IMR-90 (cell line): ENCODE results near the gene SDK1. TPM values are rescaled to one million over a fixed set of nuclear protein-coding genes. Genes with fewer than 3 reads are reported as not detected.

ENCODE experiments used
- ATAC-seq: fragments of 200-7000 bp; cut with Tn5 transposase; 2 replicates; pipeline ENCODE4 v1.9.1; 2020; ENCODE audit warnings: low read depth, mild to moderate bottlenecking, moderate library complexity
- BruUV-seq: library from RNA; stranded (reverse); fragments of 400-500 nt; replicated peaks from 2 replicates; lab custom pipeline; 2021; lab: Mats Ljungman, UMichigan
- CTCF ChIA-PET: fragments of 300-600 bp; formaldehyde crosslinking; extraction: SDS; loops from one replicate; lab custom pipeline; 2021; ENCODE audit warnings: antibody characterized with exemption; lab: Yijun Ruan, JAX
- POLR2A ChIA-PET: fragments of 300-600 bp; sonication (Branson Sonifier 250); formaldehyde crosslinking; loops from one replicate; lab custom pipeline; 2022; ENCODE audit warnings: antibody characterized with exemption; ENCODE audit not compliant: unreplicated experiment; lab: Charles Lee
- DNase-seq: peaks from one replicate; pipeline ENCODE4 v3.0.0; 2013
- H2AFZ ChIP-seq: replicated peaks from 2 replicates; pipeline ENCODE3; 2013; ENCODE audit warnings: low read length, mild to moderate bottlenecking; ENCODE audit not compliant: poor library complexity
- H2AK5ac ChIP-seq: 2 replicates; pipeline ENCODE4 v1.6.1; 2013; ENCODE audit warnings: low read depth, low read length, inconsistent platforms
- H2AK9ac ChIP-seq: replicated peaks from 2 replicates; pipeline ENCODE3; 2013; ENCODE audit warnings: mild to moderate bottlenecking, low read depth, low read length, moderate library complexity; ENCODE audit not compliant: poor library complexity
- H2BK120ac ChIP-seq: 2 replicates; pipeline ENCODE4 v1.6.1; 2013; ENCODE audit warnings: low read depth, low read length, inconsistent platforms
- H2BK15ac ChIP-seq: 3 replicates; pipeline ENCODE4 v1.6.1; 2013; ENCODE audit warnings: low read depth, low read length, inconsistent platforms
- H2BK20ac ChIP-seq: 2 replicates; pipeline ENCODE4 v1.6.1; 2013; ENCODE audit warnings: low read depth, mild to moderate bottlenecking, inconsistent platforms, low read length, moderate library complexity
- H2BK5ac ChIP-seq: 2 replicates; pipeline ENCODE4 v1.6.1; 2013; ENCODE audit warnings: mild to moderate bottlenecking, low read depth, low read length, inconsistent platforms; ENCODE audit not compliant: poor library complexity, severe bottlenecking
- H3K14ac ChIP-seq: replicated peaks from 2 replicates; pipeline ENCODE4 v1.6.1; 2013; ENCODE audit warnings: low read depth, low read length, inconsistent platforms
- H3K18ac ChIP-seq: 2 replicates; pipeline ENCODE4 v1.6.1; 2013; ENCODE audit warnings: low read depth, low read length, control low read depth
- H3K23ac ChIP-seq: 2 replicates; pipeline ENCODE4 v1.6.1; 2013; ENCODE audit warnings: low read depth, low read length, inconsistent platforms
- H3K27ac ChIP-seq: 2 replicates; pipeline ENCODE4 v1.5.1; 2013; ENCODE audit warnings: mild to moderate bottlenecking, control low read depth, low read length; ENCODE audit not compliant: insufficient read depth
- H3K27me3 ChIP-seq: 2 replicates; pipeline ENCODE4 v1.6.1; 2013; ENCODE audit warnings: low read length; ENCODE audit not compliant: control insufficient read depth, insufficient read depth
- H3K36me3 ChIP-seq: 2 replicates; pipeline ENCODE4 v1.6.1; 2013; ENCODE audit warnings: low read length, mixed read lengths; ENCODE audit not compliant: control insufficient read depth, insufficient read depth
- H3K4ac ChIP-seq: 2 replicates; pipeline ENCODE4 v1.6.1; 2013; ENCODE audit warnings: low read depth, low read length, inconsistent platforms
- H3K4me1 ChIP-seq: 2 replicates; pipeline ENCODE4 v1.6.1; 2013; ENCODE audit warnings: low read length, mixed read lengths; ENCODE audit not compliant: control insufficient read depth, insufficient read depth
- H3K4me2 ChIP-seq: 2 replicates; pipeline ENCODE4 v1.6.1; 2013; ENCODE audit warnings: low read depth, mild to moderate bottlenecking, control low read depth, low read length, moderate library complexity
- H3K4me3 ChIP-seq: 2 replicates; pipeline ENCODE4 v1.5.1; 2013; ENCODE audit warnings: low read depth, mild to moderate bottlenecking, control low read depth, low read length, moderate library complexity; ENCODE audit not compliant: insufficient read depth
- H3K56ac ChIP-seq: 2 replicates; pipeline ENCODE4 v1.6.1; 2013; ENCODE audit warnings: low read length, inconsistent platforms; ENCODE audit not compliant: insufficient read depth; ENCODE audit errors: extremely low read depth
- H3K79me1 ChIP-seq, 2 experiments: 2 replicates each; pipeline ENCODE4 v1.6.1; 2013; ENCODE audit warnings: low read length in 2 of 2, inconsistent platforms in 1 of 2, low read depth in 1 of 2
- H3K9ac ChIP-seq: 2 replicates; pipeline ENCODE4 v1.6.1; 2013; ENCODE audit warnings: low read depth, low read length, control low read depth
- H3K9me1 ChIP-seq: 2 replicates; pipeline ENCODE4 v1.6.1; 2013; ENCODE audit warnings: low read length, inconsistent platforms; ENCODE audit not compliant: insufficient read depth
- H3K9me3 ChIP-seq: 2 replicates; pipeline ENCODE4 v1.6.1; 2013; ENCODE audit warnings: low read length; ENCODE audit not compliant: control insufficient read depth, insufficient read depth
- H4K20me1 ChIP-seq: 2 replicates; pipeline ENCODE4 v1.6.1; 2013; ENCODE audit warnings: low read length, inconsistent platforms; ENCODE audit not compliant: insufficient read depth
- H4K5ac ChIP-seq: 2 replicates; pipeline ENCODE4 v1.6.1; 2013; ENCODE audit warnings: mild to moderate bottlenecking, low read depth, low read length, control low read depth
- H4K8ac ChIP-seq, 2 experiments: 2 replicates each; pipeline ENCODE4 v1.6.1; 2013; ENCODE audit warnings: low read depth in 2 of 2, low read length in 2 of 2, control low read depth in 1 of 2, inconsistent platforms in 1 of 2
- H4K91ac ChIP-seq: 2 replicates; pipeline ENCODE4 v1.6.1; 2013; ENCODE audit warnings: low read depth, low read length, inconsistent platforms; ENCODE audit not compliant: insufficient read depth
- BHLHE40 ChIP-seq: fragments of 150-350 bp; IDR thresholded peaks from 2 replicates; pipeline ENCODE4 v1.6.1; 2016; ENCODE audit warnings: mild to moderate bottlenecking, low read depth, low read length
- CEBPB ChIP-seq: IDR thresholded peaks from 2 replicates; pipeline ENCODE4 v1.6.1; 2012; ENCODE audit warnings: low read depth, low read length, improper control_type of control experiment
- CHD1 ChIP-seq: IDR thresholded peaks from 2 replicates; pipeline ENCODE4 v1.6.1; 2012; ENCODE audit warnings: low read depth, low read length, improper control_type of control experiment
- CTCF ChIP-seq: conservative IDR thresholded peaks from 2 replicates; pipeline ENCODE4 v1.5.1; 2012; ENCODE audit warnings: mild to moderate bottlenecking, low read depth, low read length, improper control_type of control experiment
- ELK1 ChIP-seq: fragments of 150-350 bp; IDR thresholded peaks from 2 replicates; pipeline ENCODE4 v1.6.1; 2016; ENCODE audit warnings: low read depth, mild to moderate bottlenecking, low read length, moderate library complexity, borderline replicate concordance
- FOS ChIP-seq: fragments of 150-350 bp; IDR thresholded peaks from 2 replicates; pipeline ENCODE4 v1.6.1; 2016; ENCODE audit warnings: low read depth, low read length
- MAFK ChIP-seq: IDR thresholded peaks from 2 replicates; pipeline ENCODE4 v1.6.1; 2012; ENCODE audit warnings: low read depth, low read length, improper control_type of control experiment
- MAZ ChIP-seq: IDR thresholded peaks from 2 replicates; pipeline ENCODE4 v1.6.1; 2012; ENCODE audit warnings: low read depth, mild to moderate bottlenecking, low read length, improper control_type of control experiment, moderate library complexity, borderline replicate concordance
- MXI1 ChIP-seq: IDR thresholded peaks from 2 replicates; pipeline ENCODE4 v1.6.1; 2012; ENCODE audit warnings: low read depth, mild to moderate bottlenecking, low read length, moderate library complexity, borderline replicate concordance
- NFE2L2 ChIP-seq: fragments of 150-350 bp; IDR thresholded peaks from 2 replicates; pipeline ENCODE4 v1.6.1; 2016; ENCODE audit warnings: low read depth, mild to moderate bottlenecking, low read length
- POLR2A ChIP-seq: IDR thresholded peaks from 2 replicates; pipeline ENCODE4 v1.6.1; 2012; ENCODE audit warnings: mild to moderate bottlenecking, low read depth, low read length
- RAD21 ChIP-seq: IDR thresholded peaks from 2 replicates; pipeline ENCODE4 v1.6.1; 2012; ENCODE audit warnings: low read length, improper control_type of control experiment
- RCOR1 ChIP-seq: IDR thresholded peaks from 2 replicates; pipeline ENCODE4 v1.6.1; 2012; ENCODE audit warnings: mild to moderate bottlenecking, low read length, improper control_type of control experiment; ENCODE audit not compliant: insufficient replicate concordance
- RFX5 ChIP-seq: IDR thresholded peaks from 2 replicates; pipeline ENCODE4 v1.8.0; 2012; ENCODE audit warnings: low read depth, mild to moderate bottlenecking, low read length, moderate library complexity
- SMC3 ChIP-seq: fragments of 150-350 bp; IDR thresholded peaks from 2 replicates; pipeline ENCODE4 v1.6.1; 2016; ENCODE audit warnings: low read depth, mild to moderate bottlenecking, antibody characterized with exemption, low read length, moderate library complexity
- USF2 ChIP-seq: fragments of 150-350 bp; IDR thresholded peaks from 2 replicates; pipeline ENCODE4 v1.6.1; 2017; ENCODE audit warnings: mild to moderate bottlenecking, antibody characterized with exemption, low read length, low read depth
- WGBS, 2 experiments: methylation state at CpG; one replicate each; pipeline versions ENCODE4 v1.1.5 to v1.1.7; 2013; ENCODE audit warnings: missing lambda C conversion rate in 2 of 2; ENCODE audit not compliant: insufficient read length in 1 of 2; ENCODE audit errors: extremely low coverage in 2 of 2; 5-methylcytosine and 5-hydroxymethylcytosine counted together
- dilution Hi-C: fragments of 300-500 bp; cut with HindIII; formaldehyde crosslinking; loops from one replicate; pipeline ENCODE4 v1.14.3; 2018; ENCODE audit warnings: low sequenced_read_pairs; ENCODE audit not compliant: unreplicated experiment
- in situ Hi-C: fragments of 300-500 bp; cut with MboI; formaldehyde crosslinking; loops from 3 replicates; pipeline ENCODE4 v1.14.3; 2019; ENCODE audit warnings: low sequenced_read_pairs, inconsistent platforms, mixed read lengths
- intact Hi-C: fragments of 100-400 bp; cut with micrococcal nuclease; formaldehyde crosslinking; loops from 2 replicates; pipeline ENCODE4 v1.10.0; 2022
- polyA plus RNA-seq, 3 experiments: library from polyadenylated mRNA; depleted of rRNA; stranded (reverse); fragments of >200 nt; gene quantifications; 2 replicates each; pipeline ENCODE4 v1.2.3, GENCODE V29; 2012; ENCODE audit warnings: low replicate concordance in 1 of 3
- total RNA-seq: library from RNA; depleted of rRNA; stranded (reverse); fragments of >200 nt; gene quantifications from 2 replicates; pipeline ENCODE4 v1.2.3, GENCODE V29; 2012

SDK1 gene
- total and polyA plus RNA-seq, 2 of the 4 experiments (the other 2 are of a cell fraction), result 1.5 to 1.6 TPM

- H3K4me3 ChIP-seq, result no peak overlapping the region
- H2AK5ac ChIP-seq, result no peak overlapping the region
- H3K79me1 ChIP-seq, result no peaks in the 10 kb centered on the region
- ATAC-seq (no peak), DNase-seq (no peak)
- H3K4ac ChIP-seq, result no peak overlapping the region
- intact Hi-C loops (no loop called here), dilution Hi-C loops (no loop called here), in situ Hi-C loops (no loop called here)
- no peak overlapping the region for H2BK120ac ChIP-seq
- no peak overlapping the region for H2BK5ac ChIP-seq
- H3K14ac ChIP-seq, result no peak overlapping the region
- no peaks in the 10 kb centered on the region for H3K9me1 ChIP-seq
- ChIA-PET CTCF (no interaction called here), POLR2A (no interaction called here)
- no peaks in the 10 kb centered on the region for H3K27me3 ChIP-seq
- H3K18ac ChIP-seq, result no peak overlapping the region
- H3K9me3 ChIP-seq, result no peaks in the 10 kb centered on the region; the same call in 1 of the 2 replicates
- H3K23ac ChIP-seq, result no peak overlapping the region
- no peak overlapping the region for H2AFZ ChIP-seq
- no peaks in the 10 kb centered on the region for H3K4me1 ChIP-seq
- H3K27ac ChIP-seq, result no peak overlapping the region
- no peaks in the 10 kb centered on the region for H3K36me3 ChIP-seq
- H3K56ac ChIP-seq, result no peak overlapping the region
- BruUV-seq, result no TSS peak
- H4K8ac ChIP-seq, result no peak overlapping the region
- H4K20me1 ChIP-seq, result no peaks in the 10 kb centered on the region
- 97% methylated on average over 9 of the region's 14 CpGs; no CpG with 5 or more reads in 1 of the 2 experiments for WGBS, 2 experiments
- no peak overlapping the region for H2BK20ac ChIP-seq
- no peak overlapping the region for H2BK15ac ChIP-seq
- no peak overlapping the region for H4K5ac ChIP-seq
- H3K4me2 ChIP-seq, result no peak overlapping the region
- H4K91ac ChIP-seq, result no peak overlapping the region
- TF ChIP-seq RFX5 (no peak), RAD21 (no peak), CEBPB (no peak), CTCF (no peak), SMC3 (no peak), USF2 (no peak), FOS (no peak), RCOR1 (no peak), POLR2A (no peak), MXI1 (no peak), NFE2L2 (no peak), MAZ (no peak), BHLHE40 (no peak), CHD1 (no peak), ELK1 (no peak), MAFK (no peak)
- H2AK9ac ChIP-seq, result no peak overlapping the region
- no peak overlapping the region for H3K9ac ChIP-seq
These were observed 836.5 kb downstream of the SDK1 start for GRCh38 chr7:4137552-4137951.
